Naive thymus-derived CD4-positive, alpha-beta T cell (primary cell): ENCODE results near the gene SLCO3A1. TPM values are rescaled to one million over a fixed set of nuclear protein-coding genes. Genes with fewer than 3 reads are reported as not detected.

ENCODE experiments used
- ATAC-seq: fragments of 150-1000 bp; cut with Tn5 transposase; 2 replicates; pipeline ENCODE4 v1.10.0; 2021; ENCODE audit warnings: mild to moderate bottlenecking, moderate library complexity
- CTCF ChIA-PET: fragments of 350-600 bp; sonication (Branson Sonifier 250); formaldehyde crosslinking; loops from one replicate; lab custom pipeline; 2021; ENCODE audit warnings: antibody characterized with exemption; lab: Charles Lee
- POLR2A ChIA-PET: fragments of 350-600 bp; sonication (Branson Sonifier 250); formaldehyde crosslinking; loops from one replicate; lab custom pipeline; 2021; ENCODE audit warnings: antibody characterized with exemption, inconsistent platforms; lab: Charles Lee
- DNase-seq, 9 donors: peaks; one replicate each; pipeline versions ENCODE4 v3.0.0 to v3.0.0-alpha.2; 2020 to 2022; ENCODE audit warnings: mixed read lengths in 1 of 9
- H3K27ac ChIP-seq: one replicate; pipeline ENCODE4 v1.7.0; 2013; ENCODE audit warnings: mild to moderate bottlenecking, low read depth, low read length, moderate library complexity
- H3K27me3 ChIP-seq, 2 donors: one replicate each; pipeline ENCODE4 v1.7.0; 2013; ENCODE audit warnings: low read length in 2 of 2, mild to moderate bottlenecking in 2 of 2, moderate library complexity in 2 of 2; ENCODE audit not compliant: control insufficient read depth in 2 of 2, insufficient read depth in 2 of 2
- H3K36me3 ChIP-seq, 3 experiments: 1 replicate in 2 of 3; 2 replicates in 1 of 3; pipeline ENCODE4 v1.7.0; 2013; ENCODE audit warnings: low read length in 3 of 3, mild to moderate bottlenecking in 3 of 3, moderate library complexity in 1 of 3; ENCODE audit not compliant: insufficient read depth in 3 of 3, control insufficient read depth in 2 of 3
- H3K4me1 ChIP-seq, 2 donors: one replicate each; pipeline ENCODE4 v1.7.0; 2013; ENCODE audit warnings: low read length in 2 of 2, mild to moderate bottlenecking in 2 of 2, moderate library complexity in 1 of 2; ENCODE audit not compliant: control insufficient read depth in 2 of 2, insufficient read depth in 2 of 2
- H3K4me3 ChIP-seq: 2 replicates; pipeline ENCODE4 v1.7.0; 2013; ENCODE audit warnings: mild to moderate bottlenecking, low read length
- H3K9me3 ChIP-seq, 3 experiments: 1 replicate in 2 of 3; 2 replicates in 1 of 3; pipeline ENCODE4 v1.7.0; 2013; ENCODE audit warnings: low read length in 3 of 3; ENCODE audit not compliant: control insufficient read depth in 2 of 3
- H3K27ac Mint-ChIP-seq, 9 donors: one replicate each; pipeline ENCODE4 v1.8.0; 2020 to 2022; ENCODE audit warnings: mixed read lengths in 9 of 9, mild to moderate bottlenecking in 8 of 9, moderate library complexity in 5 of 9, inconsistent platforms in 2 of 9
- H3K27me3 Mint-ChIP-seq, 5 donors: one replicate each; pipeline ENCODE4 v1.8.0; 2021 to 2022; ENCODE audit warnings: mixed read lengths in 5 of 5, mild to moderate bottlenecking in 1 of 5
- H3K36me3 Mint-ChIP-seq, 5 donors: one replicate each; pipeline ENCODE4 v1.8.0; 2020 to 2022; ENCODE audit warnings: mixed read lengths in 5 of 5, mild to moderate bottlenecking in 3 of 5, inconsistent platforms in 1 of 5
- H3K4me1 Mint-ChIP-seq, 7 donors: one replicate each; pipeline ENCODE4 v1.8.0; 2020 to 2022; ENCODE audit warnings: mixed read lengths in 7 of 7, mild to moderate bottlenecking in 3 of 7, inconsistent platforms in 1 of 7
- H3K4me3 Mint-ChIP-seq, 10 donors: one replicate each; pipeline ENCODE4 v1.8.0; 2020 to 2022; ENCODE audit warnings: mild to moderate bottlenecking in 10 of 10, mixed read lengths in 10 of 10, moderate library complexity in 6 of 10, inconsistent platforms in 2 of 10
- H3K9me3 Mint-ChIP-seq, 11 donors: one replicate each; pipeline ENCODE4 v1.8.0; 2020 to 2022; ENCODE audit warnings: mixed read lengths in 11 of 11, mild to moderate bottlenecking in 4 of 11, inconsistent platforms in 1 of 11, moderate library complexity in 1 of 11
- intact Hi-C, 2 donors: fragments of 100-400 bp; cut with micrococcal nuclease; formaldehyde crosslinking; loops; one replicate each; pipeline ENCODE4 v1.15.1; 2023
- polyA plus RNA-seq, 2 donors: library from polyadenylated mRNA; unstranded; fragments of 300-500 nt; fragmentation: Illumina TruSeq; gene quantifications; one replicate each; pipeline ENCODE4 v1.2.3, GENCODE V29; 2021
- total RNA-seq, 6 experiments: library from RNA in 5 of 6; stranded (reverse) in 5 of 6; gene quantifications; 1 replicate in 5 of 6; 2 replicates in 1 of 6; pipeline ENCODE4 v1.2.3 and lab custom pipeline; 2021 to 2026

Gene SLCO3A1
- total and polyA plus RNA-seq, 7 experiments from 2014 or later, result 15.4 to 69.1 (median 24.3) TPM

- no peaks in the 10 kb centered on the region for H3K27me3 Mint-ChIP-seq
- Histone ChIP-seq H3K36me3 (no peaks in the 10 kb centered on the region), H3K27ac (no peak overlapping the region), H3K4me3 (no peak overlapping the region), H3K27me3 (no peaks in the 10 kb centered on the region), H3K9me3 (no peaks in the 10 kb centered on the region), H3K4me1 (peaks cover 0 to 6% of the 10 kb centered on the region in 2 donors)
- ChIA-PET CTCF (no interaction called here), POLR2A (no interaction called here)
- H3K9me3 Mint-ChIP-seq, result no peaks in the 10 kb centered on the region
- no peak overlapping the region for H3K27ac Mint-ChIP-seq
- no peak overlapping the region for H3K4me3 Mint-ChIP-seq
- H3K36me3 Mint-ChIP-seq, result peaks cover 0 to 7% (median 0%) of the 10 kb centered on the region in 5 donors
- ATAC-seq, result no peak
- DNase-seq, result no peak
- peaks cover 0 to 54% (median 34%) of the 10 kb centered on the region in 7 donors for H3K4me1 Mint-ChIP-seq
- intact Hi-C loops, result no loop called here
These were observed 32.3 kb downstream of the SLCO3A1 start for GRCh38 chr15:91885714-91886270.

GRCh38 chr15:91886878-91887277 is 33.4 kb downstream of the SLCO3A1 start:
- Mint-ChIP-seq H3K36me3 (peaks cover 0 to 12% (median 0%) of the 10 kb centered on the region in 5 donors), H3K9me3 (peaks cover 0 to 2% (median 0%) of the 10 kb centered on the region in 11 donors), H3K4me3 (no peak overlapping the region), H3K27ac (no peak overlapping the region), H3K27me3 (no peaks in the 10 kb centered on the region), H3K4me1 (peaks cover 0 to 56% (median 30%) of the 10 kb centered on the region in 7 donors)
- Histone ChIP-seq H3K9me3 (no peaks in the 10 kb centered on the region), H3K36me3 (no peaks in the 10 kb centered on the region), H3K4me3 (no peak overlapping the region), H3K4me1 (peaks cover 0 to 6% of the 10 kb centered on the region in 2 donors), H3K27me3 (no peaks in the 10 kb centered on the region), H3K27ac (no peak overlapping the region)
- DNase-seq (no peak), ATAC-seq (no peak)
- intact Hi-C loops, result no loop called here
- ChIA-PET POLR2A (no interaction called here), CTCF (no interaction called here)

GRCh38 chr15:91887321-91887720 is 33.8 kb downstream of the SLCO3A1 start:
- Histone ChIP-seq H3K27me3 (no peaks in the 10 kb centered on the region), H3K27ac (no peak overlapping the region), H3K9me3 (no peaks in the 10 kb centered on the region), H3K4me3 (no peak overlapping the region), H3K4me1 (peaks cover 0 to 6% of the 10 kb centered on the region in 2 donors), H3K36me3 (no peaks in the 10 kb centered on the region)
- ChIA-PET CTCF (no interaction called here), POLR2A (no interaction called here)
- Mint-ChIP-seq H3K4me1 (peaks cover 0 to 56% (median 30%) of the 10 kb centered on the region in 7 donors), H3K36me3 (peaks cover 0 to 16% (median under 1%) of the 10 kb centered on the region in 5 donors), H3K27ac (no peak overlapping the region), H3K4me3 (no peak overlapping the region), H3K9me3 (peaks cover 0 to 2% (median 0%) of the 10 kb centered on the region in 11 donors), H3K27me3 (no peaks in the 10 kb centered on the region)
- intact Hi-C loops, result no loop called here
- ATAC-seq (no peak), DNase-seq (no peak)

- POLR2A ChIA-PET, result no interaction called here
- intact Hi-C loops, result no loop called here
- Histone ChIP-seq H3K9me3 (no peaks in the 10 kb centered on the region), H3K27me3 (no peaks in the 10 kb centered on the region), H3K36me3 (no peaks in the 10 kb centered on the region), H3K4me3 (no peak overlapping the region), H3K27ac (no peak overlapping the region), H3K4me1 (peaks cover 0 to 6% of the 10 kb centered on the region in 2 donors)
- ATAC-seq (no peak), DNase-seq (no peak)
- CTCF ChIA-PET, result no interaction called here
- Mint-ChIP-seq H3K36me3 (peaks cover 0 to 23% (median 5%) of the 10 kb centered on the region in 5 donors), H3K27ac (no peak overlapping the region), H3K4me1 (peaks cover 0 to 56% (median 30%) of the 10 kb centered on the region in 7 donors), H3K27me3 (no peaks in the 10 kb centered on the region), H3K4me3 (no peak overlapping the region), H3K9me3 (peaks cover 0 to 5% (median 2%) of the 10 kb centered on the region in 11 donors)
These were observed 34.4 kb downstream of the SLCO3A1 start for GRCh38 chr15:91887921-91888373.

GRCh38 chr15:91889111-91889815 is 35.8 kb downstream of the SLCO3A1 start:
- intact Hi-C loops, result no loop called here

GRCh38 chr15:91890614-91891013 is 37.1 kb downstream of the SLCO3A1 start:
- CTCF ChIA-PET, result no interaction called here
- no peaks in the 10 kb centered on the region for H3K36me3 ChIP-seq
- no peak overlapping the region for H3K4me3 ChIP-seq
- no peak for ATAC-seq
- H3K4me1 ChIP-seq, result peaks cover 0 to 6% of the 10 kb centered on the region in 2 donors
- no peak for DNase-seq
- peaks cover 3 to 35% (median 13%) of the 10 kb centered on the region in 5 donors for H3K36me3 Mint-ChIP-seq
- peak overlapping the region in 1 of 9 donors; percentile 67 for H3K27ac Mint-ChIP-seq
- peaks cover 0 to 17% (median 5%) of the 10 kb centered on the region in 11 donors for H3K9me3 Mint-ChIP-seq
- no peak overlapping the region for H3K27ac ChIP-seq
- H3K9me3 ChIP-seq, result no peaks in the 10 kb centered on the region
- H3K4me1 Mint-ChIP-seq, result peaks cover 0 to 68% (median 32%) of the 10 kb centered on the region in 7 donors
- intact Hi-C loops, result no loop called here
- no peak overlapping the region for H3K4me3 Mint-ChIP-seq
- H3K27me3 ChIP-seq, result no peaks in the 10 kb centered on the region
- POLR2A ChIA-PET, result no interaction called here
- no peaks in the 10 kb centered on the region for H3K27me3 Mint-ChIP-seq

More at GRCh38 chr15:91889111-91889815, 35.8 kb downstream of the SLCO3A1 start:
- H3K27me3 Mint-ChIP-seq, result no peaks in the 10 kb centered on the region
- Histone ChIP-seq H3K4me1 (peaks cover 0 to 6% of the 10 kb centered on the region in 2 donors), H3K27me3 (no peaks in the 10 kb centered on the region), H3K27ac (no peak overlapping the region), H3K9me3 (no peaks in the 10 kb centered on the region), H3K4me3 (no peak overlapping the region), H3K36me3 (no peaks in the 10 kb centered on the region)
- peaks cover 0 to 17% (median 5%) of the 10 kb centered on the region in 11 donors for H3K9me3 Mint-ChIP-seq
- H3K4me1 Mint-ChIP-seq, result peaks cover 0 to 65% (median 32%) of the 10 kb centered on the region in 7 donors
- DNase-seq, result no peak
- POLR2A ChIA-PET, result interaction anchor here (0.7 kb wide), 1 partner anchor 87 kb away, joined by 3 read pairs; no protein-coding TSS in a partner anchor
- H3K27ac Mint-ChIP-seq, result peak overlapping the region in 1 of 9 donors; percentile 13
- CTCF ChIA-PET, result interaction anchor here (0.6 to 1.5 kb wide), 2 partner anchors 29 to 1387 kb away, joined by 3 to 7 read pairs; no protein-coding TSS in a partner anchor
- no peak for ATAC-seq
- no peak overlapping the region for H3K4me3 Mint-ChIP-seq
- peaks cover 3 to 31% (median 13%) of the 10 kb centered on the region in 5 donors for H3K36me3 Mint-ChIP-seq
